ENCODE data around the gene EPB41L4B.
"Not testable (repeated sequence)": the region's sequence is repeated elsewhere in the genome, so short reads cannot be mapped to it uniquely, and the experiment has no call there.

Gene EPB41L4B

GRCh38 chr9:109244179-109245132 lies 76.4 kb downstream of the EPB41L4B start:
- DNase-seq (ENCODE audit: low read depth) = peak; percentile 54

DNA sequence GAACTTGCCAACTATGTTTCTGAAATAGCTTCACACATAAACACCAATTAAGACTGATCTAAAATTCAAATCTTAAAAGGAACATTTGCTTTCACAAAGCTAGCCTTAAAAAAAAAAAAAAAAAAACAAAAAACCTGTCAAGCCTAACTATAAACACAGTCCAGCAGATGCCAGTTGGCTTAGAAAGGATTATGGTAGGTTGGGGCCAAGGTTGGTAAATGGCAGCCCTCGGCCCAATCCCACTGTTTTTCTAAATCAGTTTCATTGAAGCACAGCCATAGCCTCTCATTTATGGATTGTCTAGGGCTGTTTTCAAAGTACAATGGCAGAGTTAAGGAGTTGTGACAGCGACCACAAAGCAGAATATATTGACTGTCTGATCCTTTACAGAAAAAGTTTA lies 78.1 kb downstream of the EPB41L4B start:
- no peak for DNase-seq (ENCODE audit: low read depth)

GRCh38 chr9:109242014-109242413 lies 78.8 kb downstream of the EPB41L4B start:
- DNase-seq (ENCODE audit: low read depth) = no peak

- no peak for DNase-seq (ENCODE audit: low read depth)
Observed at GRCh38 chr9:109241207-109241606, 79.7 kb downstream of the EPB41L4B start.

- DNase-seq (ENCODE audit: low read depth) = no peak
Observed at GRCh38 chr9:109239240-109239639, 81.6 kb downstream of the EPB41L4B start.

DNA sequence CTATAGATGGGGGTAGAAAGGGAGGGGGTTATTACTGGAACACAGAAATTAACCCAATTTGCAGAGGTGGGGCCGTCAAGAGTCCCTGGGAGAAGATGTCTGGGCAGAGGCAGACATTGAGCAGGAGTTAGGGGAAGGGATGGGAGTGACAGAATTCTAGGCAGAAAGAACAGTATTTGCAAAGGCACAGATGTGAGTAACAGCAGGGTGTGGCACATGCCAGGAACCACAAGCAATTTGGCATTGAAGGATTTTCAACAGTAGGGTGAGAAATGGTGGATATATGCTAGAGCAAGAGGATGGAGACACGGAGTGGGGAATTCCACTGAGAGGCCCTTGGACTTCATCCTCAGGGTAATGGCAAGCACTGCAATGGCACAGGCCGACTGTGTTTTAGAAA lies 82.2 kb downstream of the EPB41L4B start:
- DNase-seq (ENCODE audit: low read depth) = no peak

DNA sequence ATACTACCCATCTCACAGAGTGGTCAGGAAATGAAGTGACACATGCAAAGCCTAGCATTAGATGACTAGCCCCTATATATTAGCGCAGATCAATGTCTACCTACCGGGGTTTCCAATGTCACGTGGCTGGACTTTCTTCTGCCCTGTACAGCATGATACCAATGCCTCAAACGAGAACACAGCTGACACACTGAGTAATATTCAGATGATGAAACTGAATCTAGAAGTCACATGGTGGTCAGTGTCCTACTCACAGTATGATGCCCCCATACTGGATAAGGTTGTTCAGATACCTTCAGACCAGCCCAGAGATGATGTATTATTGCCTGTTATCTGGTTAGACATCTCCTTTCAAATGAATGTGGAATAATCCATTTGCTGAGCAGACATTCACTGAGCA lies 82.7 kb downstream of the EPB41L4B start:
- no peak for DNase-seq (ENCODE audit: low read depth)

- DNase-seq (ENCODE audit: low read depth) = no peak
Observed at GRCh38 chr9:109232449-109233237, 88.2 kb downstream of the EPB41L4B start.

- no peak for DNase-seq (ENCODE audit: low read depth)
Observed at GRCh38 chr9:109231593-109231992, 89.3 kb downstream of the EPB41L4B start.

- DNase-seq (ENCODE audit: low read depth) = no peak
Observed at GRCh38 chr9:109230277-109230676, 90.6 kb downstream of the EPB41L4B start.

DNA sequence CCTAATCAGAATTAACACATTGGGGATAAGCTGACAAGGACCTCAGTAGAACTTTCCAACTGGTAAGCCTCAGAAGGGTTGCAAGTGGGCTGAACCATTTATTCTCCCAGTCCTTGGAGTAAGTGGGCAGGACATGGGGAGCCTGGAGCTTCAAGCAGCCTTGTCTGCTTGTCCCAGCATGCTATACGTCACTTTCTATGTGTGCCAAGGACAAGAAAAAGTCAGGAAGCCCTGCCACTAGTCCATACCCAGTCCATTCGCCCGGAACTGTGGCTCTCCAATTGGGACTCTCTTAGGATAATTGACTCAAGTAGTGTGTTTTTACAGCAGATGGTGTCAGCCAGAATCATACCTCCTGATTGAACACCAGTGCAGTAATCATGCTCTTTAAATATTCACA lies 91.2 kb downstream of the EPB41L4B start:
- DNase-seq (ENCODE audit: low read depth) = no peak

DNA sequence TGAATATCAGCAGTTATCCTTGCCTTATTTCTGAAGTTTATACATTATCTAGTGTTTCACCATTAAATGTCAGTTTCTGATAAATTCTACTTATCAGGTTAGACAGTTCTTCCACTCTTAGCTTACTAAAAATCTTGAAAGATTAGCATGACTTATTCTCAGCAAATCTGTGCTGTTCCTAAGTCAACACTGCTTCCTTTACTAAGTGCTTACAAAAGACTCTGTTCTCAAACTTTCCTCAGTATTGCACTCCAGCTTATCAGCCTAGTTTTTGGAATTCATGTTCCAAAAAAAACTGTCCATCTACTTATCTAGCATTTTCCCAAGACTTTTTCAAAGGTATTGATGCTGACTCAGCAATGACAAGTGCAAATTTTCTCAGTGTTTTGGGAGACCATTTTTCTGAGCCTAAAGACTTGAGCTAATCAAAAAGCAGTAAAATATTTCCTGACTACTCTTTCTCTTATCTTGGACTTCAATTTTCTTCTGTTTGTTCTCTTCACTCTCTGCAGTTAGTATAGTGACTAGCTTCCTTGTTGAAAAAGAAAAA lies 92.7 kb downstream of the EPB41L4B start:
- DNase-seq (ENCODE audit: low read depth) = no peak

DNA sequence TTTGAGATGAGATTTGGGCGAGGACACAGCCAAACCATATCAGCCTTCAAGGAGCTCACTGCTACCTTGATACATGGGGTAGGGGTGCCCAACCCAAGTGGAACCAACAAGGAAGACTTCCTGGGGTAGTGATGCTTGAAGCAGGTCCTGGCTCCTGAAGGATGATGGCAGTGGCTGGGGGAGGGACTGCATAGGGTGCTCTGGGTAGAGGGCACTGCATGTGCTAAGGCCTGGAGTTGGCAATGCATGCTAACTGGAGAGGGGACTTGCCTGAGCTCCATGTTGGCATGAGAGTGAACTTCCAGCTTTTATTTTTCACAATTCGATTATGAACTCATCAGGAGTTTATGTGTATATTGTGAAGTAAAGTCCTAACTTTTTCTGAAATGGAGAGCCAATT lies 95.2 kb downstream of the EPB41L4B start:
- no peak for DNase-seq (ENCODE audit: low read depth)

- no peak for DNase-seq (ENCODE audit: low read depth)
Observed at GRCh38 chr9:109224751-109225150, 96.1 kb downstream of the EPB41L4B start.

DNA sequence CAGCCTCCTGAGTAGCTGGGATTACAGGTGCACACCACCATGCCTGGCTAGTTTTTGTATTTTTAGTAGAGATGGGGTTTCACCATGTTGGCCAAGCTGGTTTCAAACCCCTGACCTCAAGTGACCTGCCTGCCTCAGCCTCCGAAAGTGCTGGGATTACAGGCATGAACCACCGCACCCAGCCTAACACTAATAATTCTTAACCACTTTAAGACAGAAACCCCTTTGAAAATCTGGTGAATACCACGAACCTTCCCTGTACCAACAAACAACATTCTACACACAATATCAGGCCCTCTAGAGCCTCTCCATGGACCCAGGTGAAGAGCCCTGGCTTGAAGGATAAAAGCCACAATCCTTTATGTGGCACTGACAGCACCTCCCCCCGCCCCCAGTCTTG lies 102.6 kb downstream of the EPB41L4B start:
- not testable (repeated sequence) for DNase-seq (ENCODE audit: low read depth)

GRCh38 chr9:109214414-109214813 lies 106.4 kb downstream of the EPB41L4B start:
- DNase-seq (ENCODE audit: low read depth) = no peak

GRCh38 chr9:109213285-109214121 lies 107.4 kb downstream of the EPB41L4B start:
- DNase-seq (ENCODE audit: low read depth) = no peak

- DNase-seq (ENCODE audit: low read depth) = no peak
Observed at GRCh38 chr9:109212768-109213167, 108.1 kb downstream of the EPB41L4B start.

DNA sequence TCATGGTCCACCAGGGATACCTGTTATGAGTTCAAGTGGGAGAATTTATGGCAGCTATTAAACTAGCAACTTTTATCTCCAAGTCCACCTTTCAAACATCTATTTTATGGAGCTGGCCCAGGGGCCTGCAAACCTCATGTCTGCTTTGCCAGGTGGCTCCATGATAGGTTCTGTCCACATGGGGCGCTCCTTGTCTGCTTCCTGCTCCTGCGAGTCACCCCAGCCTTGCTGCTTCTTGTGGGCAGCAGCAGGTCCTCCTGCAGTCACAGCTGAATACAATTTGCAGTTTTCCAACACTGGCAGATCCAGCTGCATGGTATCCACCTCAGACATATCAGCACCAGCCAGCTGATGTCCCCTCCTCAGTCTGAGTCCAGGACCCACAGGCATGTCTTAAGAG lies 114.2 kb downstream of the EPB41L4B start:
- no peak for DNase-seq (ENCODE audit: low read depth)

- no peak for DNase-seq (ENCODE audit: low read depth)
Observed at GRCh38 chr9:109205526-109205925, 115.3 kb downstream of the EPB41L4B start.

GRCh38 chr9:109203761-109204360 lies 117.0 kb downstream of the EPB41L4B start:
- no peak for DNase-seq (ENCODE audit: low read depth)
